ENCODE measurements around the gene ANKRD28. TPM values are rescaled to one million over a fixed set of nuclear protein-coding genes. Genes with fewer than 3 reads are reported as not detected.

ANKRD28 gene
- total and polyA plus RNA-seq, 9 of the 15 experiments (the other 6 are each of a cell fraction or from before 2014, with no cell fraction given), result 11.7 to 66.0 (median 36.7) TPM

- no peak for TF ChIP-seq ZNF592 (IDR thresholded peaks at IDR 0.05)
- TF ChIP-seq MTA3 (IDR thresholded peaks at IDR 0.05; ENCODE audit: borderline replicate concordance), result no peak
- TF ChIP-seq KAT8 (IDR thresholded peaks at IDR 0.05; ENCODE audit: low read depth), result no peak
- no peak for TF ChIP-seq THRA (IDR thresholded peaks at IDR 0.05)
- no peak for TF ChIP-seq NUFIP1 (IDR thresholded peaks at IDR 0.05; ENCODE audit: partially characterized antibody)
- no peak for TF ChIP-seq PHF20 (IDR thresholded peaks at IDR 0.05; ENCODE audit: partially characterized antibody)
Measured at GRCh38 chr3:15673536-15673935, 124.2 kb downstream of the ANKRD28 start (continued).

- Histone ChIP-seq H3K27ac (ENCODE audit: extremely low read depth, low read depth, low read length) (no peak overlapping the region), H3K79me2 (ENCODE audit: control insufficient read depth, insufficient read depth, low read length) (no peaks in the 10 kb centered on the region), H3K9ac (ENCODE audit: insufficient read depth in 1 of 2, low read depth in 2 of 2, low read length in 2 of 2) (no peak overlapping the region), H3K4me1 (replicated peaks in 1 of 2; ENCODE audit: control insufficient read depth in 2 of 2, insufficient read depth in 2 of 2, low read length in 2 of 2) (no peaks in the 10 kb centered on the region), H4K20me1 (replicated peaks; ENCODE audit: control insufficient read depth, insufficient read depth, low read length) (no peaks in the 10 kb centered on the region), H3K4me2 (ENCODE audit: insufficient read depth, low read length) (no peak overlapping the region), H3K9me1 (ENCODE audit: control insufficient read depth, insufficient read depth, low read length) (no peaks in the 10 kb centered on the region), H3K4me3 (no peak overlapping the region), H3K36me3 (ENCODE audit: control insufficient read depth, insufficient read depth, low read length) (peaks cover 29% of the 10 kb centered on the region), H2AFZ (ENCODE audit: low read depth, low read length) (no peak overlapping the region), H3K27me3 (ENCODE audit: control insufficient read depth in 2 of 2, insufficient read depth in 2 of 2, low read length in 2 of 2) (no peaks in the 10 kb centered on the region), H3K9me3 (replicated peaks; ENCODE audit: control insufficient read depth, insufficient read depth, low read depth, low read length) (no peaks in the 10 kb centered on the region)
- ATAC-seq (no peak), DNase-seq (ENCODE audit: extremely low read depth in 1 of 4, low spot score in 3 of 4) (no peak), FAIRE-seq (no peak)
- ChIA-PET POLR2A (no interaction called here), CTCF (ENCODE audit: low intra/inter-chr PET ratio) (no interaction called here)
- no TSS peak for BruUV-seq (replicated peaks)
- TF ChIP-seq C11orf30 (IDR thresholded peaks at IDR 0.05; ENCODE audit: low read depth) (no peak), ZSCAN32 (CRISPR knock-in tag; IDR thresholded peaks at IDR 0.05) (no peak), ZFP36 (IDR thresholded peaks at IDR 0.05; ENCODE audit: low read depth, low read length, partially characterized antibody) (no peak), RERE (CRISPR knock-in tag; IDR thresholded peaks at IDR 0.05; ENCODE audit: borderline replicate concordance) (no peak), SRSF9 (IDR thresholded peaks at IDR 0.05; ENCODE audit: borderline replicate concordance, low read depth, low read length) (no peak), NFE2 (IDR thresholded peaks at IDR 0.05; ENCODE audit: low read depth) (no peak)
- intact Hi-C loops (cut with micrococcal nuclease), result no loop called here
- 90% methylated on average over 3 of the region's 3 CpGs for WGBS (ENCODE audit: insufficient coverage, low coverage, missing lambda C conversion rate)
- in situ Hi-C loops (cut with MboI), result no loop called here
Measured at GRCh38 chr3:15667484-15667883, 130.3 kb downstream of the ANKRD28 start.

All from K562 (cell line).